ENCODE data around the gene BMF. TPM values are rescaled to one million over a fixed set of nuclear protein-coding genes. Genes with fewer than 3 reads are reported as not detected.
"Not testable (repeated sequence)": the region's sequence is repeated elsewhere in the genome, so short reads cannot be mapped to it uniquely, and the experiment has no call there.

Gene BMF
- 0.83 and 1.8 TPM in 2 replicates for total RNA-seq (2014; rRNA removed; shearing (Covaris generic))

- peak; percentile 93 for DNase-seq (ENCODE audit: low spot score)
Measured at GRCh38 chr15:40108855-40109735, at the start of gene BMF. Gene BMF (minus strand): TSS chr15:40108879. CDS start chr15:40106086, 2,793 bp downstream.

GRCh38 chr15:40157778-40158447, 49.2 kb upstream of the BMF start:
- DNase-seq (ENCODE audit: low spot score): no peak

- no peak for DNase-seq (ENCODE audit: low spot score)
Measured at GRCh38 chr15:40155270-40155910, 46.7 kb upstream of the BMF start.

- DNase-seq (ENCODE audit: low spot score): not testable (repeated sequence)
Measured at GRCh38 chr15:40154821-40155220, 46.1 kb upstream of the BMF start.

- no peak for DNase-seq (ENCODE audit: low spot score)
Measured at GRCh38 chr15:40151991-40152390, 43.3 kb upstream of the BMF start.

- no peak for DNase-seq (ENCODE audit: low spot score)
Measured at GRCh38 chr15:40151499-40151898, 42.8 kb upstream of the BMF start.

GRCh38 chr15:40150163-40150925, 41.7 kb upstream of the BMF start:
- peak; percentile 86 for DNase-seq (ENCODE audit: low spot score)

- no peak for DNase-seq (ENCODE audit: low spot score)
Measured at GRCh38 chr15:40149339-40149738, 40.7 kb upstream of the BMF start.

GRCh38 chr15:40146037-40146436, 37.4 kb upstream of the BMF start:
- DNase-seq (ENCODE audit: low spot score): peak; percentile 34

GRCh38 chr15:40142428-40142827, 33.7 kb upstream of the BMF start:
- no peak for DNase-seq (ENCODE audit: low spot score)

- not testable (repeated sequence) for DNase-seq (ENCODE audit: low spot score)
Measured at GRCh38 chr15:40138201-40138570, 29.5 kb upstream of the BMF start.

- no peak for DNase-seq (ENCODE audit: low spot score)
Measured at GRCh38 chr15:40137303-40138200, 28.9 kb upstream of the BMF start.

- DNase-seq (ENCODE audit: low spot score): no peak
Measured at GRCh38 chr15:40136470-40137302, 28.0 kb upstream of the BMF start.

- not testable (repeated sequence) for DNase-seq (ENCODE audit: low spot score)
Measured at GRCh38 chr15:40135846-40136450, 27.3 kb upstream of the BMF start.

GRCh38 chr15:40134885-40135284, 26.2 kb upstream of the BMF start:
- DNase-seq (ENCODE audit: low spot score): no peak

- no peak for DNase-seq (ENCODE audit: low spot score)
Measured at GRCh38 chr15:40133544-40133943, 24.9 kb upstream of the BMF start.

GRCh38 chr15:40130799-40131502, 22.3 kb upstream of the BMF start:
- DNase-seq (ENCODE audit: low spot score): no peak

- no peak for DNase-seq (ENCODE audit: low spot score)
Measured at GRCh38 chr15:40130118-40130517, 21.4 kb upstream of the BMF start.

Data from A172 (cell line).